CD14-positive monocyte (primary cell): ENCODE measurements around the gene MEIS2. TPM values are rescaled to one million over a fixed set of nuclear protein-coding genes. Genes with fewer than 3 reads are reported as not detected.

Experiments
- DNase-seq, 3 donors: peaks; one replicate each; pipeline ENCODE4 v3.0.0-alpha.2; 2011 to 2022
- H2AFZ ChIP-seq: 2 replicates; pipeline ENCODE4 v1.6.0; 2012; ENCODE audit warnings: mild to moderate bottlenecking, low read depth, low read length, inconsistent platforms; ENCODE audit not compliant: insufficient read depth, poor library complexity, severe bottlenecking
- H3K27ac ChIP-seq, 2 donors: 1 replicate in 1 of 2; 2 replicates in 1 of 2; pipeline ENCODE4 v1.5.1; 2012 to 2013; ENCODE audit warnings: low read length in 2 of 2, control low read depth in 1 of 2, inconsistent platforms in 1 of 2, low read depth in 1 of 2, mild to moderate bottlenecking in 1 of 2
- H3K27me3 ChIP-seq, 2 donors: one replicate each; pipeline versions ENCODE4 v1.6.0 to v1.6.1; 2011 to 2013; ENCODE audit warnings: low read length in 2 of 2; ENCODE audit not compliant: control insufficient read depth in 2 of 2, insufficient read depth in 2 of 2
- H3K36me3 ChIP-seq, 2 donors: replicated peaks in 1 of 2; 1 replicate in 1 of 2; 2 replicates in 1 of 2; pipeline versions ENCODE4 v1.5.1 to v1.6.1; 2012 to 2013; ENCODE audit warnings: low read length in 2 of 2, control low read depth in 1 of 2, inconsistent platforms in 1 of 2, mild to moderate bottlenecking in 1 of 2; ENCODE audit not compliant: insufficient read depth in 2 of 2, control insufficient read depth in 1 of 2
- H3K4me1 ChIP-seq, 2 donors: 1 replicate in 1 of 2; 2 replicates in 1 of 2; pipeline versions ENCODE4 v1.5.1 to v1.6.1; 2012 to 2013; ENCODE audit warnings: low read length in 2 of 2, control low read depth in 1 of 2, inconsistent platforms in 1 of 2, mild to moderate bottlenecking in 1 of 2, moderate library complexity in 1 of 2; ENCODE audit not compliant: insufficient read depth in 2 of 2, control insufficient read depth in 1 of 2
- H3K4me2 ChIP-seq: replicated peaks from 2 replicates; pipeline ENCODE3; 2012; ENCODE audit warnings: low read length, moderate library complexity, mild to moderate bottlenecking; ENCODE audit not compliant: poor library complexity, severe bottlenecking; ENCODE audit errors: extremely low read depth
- H3K4me3 ChIP-seq, 3 experiments: fragments of 200-600 bp in 1 of 3; sonication (generic) in 1 of 3; replicated peaks in 1 of 3; 1 replicate in 2 of 3; 2 replicates in 1 of 3; pipeline ENCODE4 v1.5.1; 2011 to 2013; ENCODE audit warnings: low read length in 3 of 3, mild to moderate bottlenecking in 3 of 3, control low read depth in 2 of 3, low read depth in 2 of 3, inconsistent platforms in 1 of 3, moderate library complexity in 1 of 3
- H3K79me2 ChIP-seq: 2 replicates; pipeline ENCODE4 v1.6.0; 2012; ENCODE audit warnings: mild to moderate bottlenecking, control low read depth, inconsistent platforms, low read length, moderate library complexity; ENCODE audit not compliant: insufficient read depth
- H3K9ac ChIP-seq: 2 replicates; pipeline ENCODE4 v1.6.0; 2017; ENCODE audit warnings: low read length, mild to moderate bottlenecking; ENCODE audit not compliant: insufficient read depth, poor library complexity, severe bottlenecking
- H3K9me3 ChIP-seq, 2 donors: replicated peaks in 1 of 2; 1 replicate in 1 of 2; 2 replicates in 1 of 2; pipeline versions ENCODE4 v1.5.1 to v1.6.1; 2012 to 2013; ENCODE audit warnings: low read length in 2 of 2, control low read depth in 1 of 2; ENCODE audit not compliant: control insufficient read depth in 1 of 2, insufficient read depth in 1 of 2
- H4K20me1 ChIP-seq: 2 replicates; pipeline ENCODE4 v1.6.0; 2012; ENCODE audit warnings: mild to moderate bottlenecking, low read length, control low read depth, moderate library complexity; ENCODE audit not compliant: insufficient read depth
- H3K27ac Mint-ChIP-seq, 7 donors: one replicate each; pipeline ENCODE4 v1.8.0; 2020; ENCODE audit warnings: mild to moderate bottlenecking in 7 of 7, mixed read lengths in 7 of 7, moderate library complexity in 6 of 7, inconsistent platforms in 2 of 7
- H3K27me3 Mint-ChIP-seq, 3 donors: one replicate each; pipeline ENCODE4 v1.8.0; 2021 to 2022; ENCODE audit warnings: low read depth in 3 of 3, mild to moderate bottlenecking in 3 of 3, mixed read lengths in 3 of 3, moderate library complexity in 3 of 3, inconsistent platforms in 1 of 3
- H3K36me3 Mint-ChIP-seq, 2 donors: one replicate each; pipeline ENCODE4 v1.8.0; 2020; ENCODE audit warnings: mixed read lengths in 2 of 2, inconsistent platforms in 1 of 2, mild to moderate bottlenecking in 1 of 2
- H3K4me1 Mint-ChIP-seq: one replicate; pipeline ENCODE4 v1.8.0; 2020; ENCODE audit warnings: mild to moderate bottlenecking, mixed read lengths
- H3K4me3 Mint-ChIP-seq, 2 donors: one replicate each; pipeline ENCODE4 v1.8.0; 2020; ENCODE audit warnings: mild to moderate bottlenecking in 2 of 2, mixed read lengths in 2 of 2, moderate library complexity in 1 of 2
- H3K9me3 Mint-ChIP-seq, 7 donors: one replicate each; pipeline ENCODE4 v1.8.0; 2020 to 2022; ENCODE audit warnings: mixed read lengths in 7 of 7, mild to moderate bottlenecking in 6 of 7, moderate library complexity in 6 of 7, inconsistent platforms in 2 of 7
- CTCF ChIP-seq: fragments of 200-600 bp; IDR thresholded peaks from one replicate; pipeline ENCODE4 v1.8.0; 2022; ENCODE audit warnings: antibody characterized with exemption, mild to moderate bottlenecking
- WGBS: methylation state at CpG from one replicate; pipeline ENCODE4 v1.1.5; 2013; ENCODE audit warnings: missing lambda C conversion rate; ENCODE audit not compliant: insufficient coverage; 5-methylcytosine and 5-hydroxymethylcytosine counted together
- intact Hi-C, 2 donors: fragments of 100-400 bp; cut with micrococcal nuclease; formaldehyde crosslinking; loops; one replicate each; pipeline versions ENCODE4 v1.15.0 to v1.15.1; 2023
- polyA plus RNA-seq, 3 donors: library from polyadenylated mRNA; depleted of rRNA in 1 of 3; unstranded in 2 of 3; stranded (reverse) in 1 of 3; fragments of 300-500 nt in 2 of 3; fragments of >200 nt in 1 of 3; fragmentation: Illumina TruSeq in 2 of 3; gene quantifications; 1 replicate in 2 of 3; 2 replicates in 1 of 3; pipeline ENCODE4 v1.2.3, GENCODE V29; 2012 to 2021

The MEIS2 gene
- polyA plus RNA-seq, 3 donors: not detected

DNA sequence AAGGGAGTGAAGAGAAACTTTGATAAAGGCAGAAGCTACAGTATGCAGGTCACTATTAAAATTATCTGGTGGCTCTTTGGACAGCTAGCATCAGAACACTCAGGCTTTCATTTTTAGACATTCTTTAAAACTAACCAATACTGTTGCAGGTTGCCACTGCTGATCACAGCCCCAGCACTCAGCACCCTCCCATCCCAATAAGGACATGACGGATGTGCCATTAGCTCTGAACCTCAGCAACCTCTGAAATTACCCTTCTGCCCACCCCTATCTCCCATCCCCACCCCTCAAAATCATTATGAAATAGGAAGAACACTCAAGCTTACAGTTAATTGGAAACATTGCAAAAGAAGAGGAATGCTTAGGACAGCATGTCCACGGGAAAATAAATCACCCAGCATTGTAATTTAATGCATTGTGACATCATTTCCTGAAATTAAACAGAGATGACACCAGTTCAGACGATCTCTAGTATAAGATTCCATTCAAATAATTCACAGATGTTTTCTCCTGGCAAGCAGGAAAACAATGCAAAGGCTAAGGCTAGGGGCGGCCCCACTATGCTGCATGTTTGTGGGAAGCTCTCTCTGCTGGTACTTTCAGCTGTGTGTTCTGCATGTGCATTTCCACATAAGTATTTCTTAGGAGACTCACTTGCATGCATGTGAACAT, 71.6 kb downstream of the MEIS2 start:
- no peaks in the 10 kb centered on the region for H3K9me3 ChIP-seq
- Mint-ChIP-seq H3K27ac (no peak overlapping the region), H3K27me3 (peaks cover 0 to 2% (median 0%) of the 10 kb centered on the region in 3 donors), H3K9me3 (peaks cover 0 to 10% (median 1%) of the 10 kb centered on the region in 7 donors), H3K4me1 (no peaks in the 10 kb centered on the region), H3K4me3 (no peak overlapping the region), H3K36me3 (no peaks in the 10 kb centered on the region)
- WGBS: 82% methylated on average over 2 of the region's 4 CpGs
- no peak overlapping the region for H3K27ac ChIP-seq
- no peak for TF ChIP-seq CTCF
- H3K4me3 ChIP-seq: no peak overlapping the region
- H3K9ac ChIP-seq: no peak overlapping the region
- no peaks in the 10 kb centered on the region for H3K79me2 ChIP-seq
- H3K36me3 ChIP-seq: no peaks in the 10 kb centered on the region
- no peaks in the 10 kb centered on the region for H4K20me1 ChIP-seq
- H3K4me1 ChIP-seq: no peaks in the 10 kb centered on the region
- no peak for DNase-seq
- no peak overlapping the region for H2AFZ ChIP-seq
- no peak overlapping the region for H3K4me2 ChIP-seq
- H3K27me3 ChIP-seq: no peaks in the 10 kb centered on the region
- intact Hi-C loops: no loop called here

- TF ChIP-seq CTCF: no peak
- no peaks in the 10 kb centered on the region for H3K27me3 Mint-ChIP-seq
- peaks cover 2 to 9% (median 4%) of the 10 kb centered on the region in 7 donors for H3K9me3 Mint-ChIP-seq
- Histone ChIP-seq H3K36me3 (no peaks in the 10 kb centered on the region), H3K79me2 (no peaks in the 10 kb centered on the region), H3K9me3 (peaks cover 0 to 5% of the 10 kb centered on the region in 2 donors), H3K4me3 (no peak overlapping the region), H2AFZ (no peak overlapping the region), H3K27ac (no peak overlapping the region), H4K20me1 (no peaks in the 10 kb centered on the region), H3K9ac (no peak overlapping the region), H3K4me1 (no peaks in the 10 kb centered on the region), H3K4me2 (no peak overlapping the region), H3K27me3 (no peaks in the 10 kb centered on the region)
- no peak for DNase-seq
- no peaks in the 10 kb centered on the region for H3K36me3 Mint-ChIP-seq
- intact Hi-C loops: no loop called here
- no peaks in the 10 kb centered on the region for H3K4me1 Mint-ChIP-seq
- H3K4me3 Mint-ChIP-seq: no peak overlapping the region
- no peak overlapping the region for H3K27ac Mint-ChIP-seq
Observed at GRCh38 chr15:37020852-37021251, 79.5 kb downstream of the MEIS2 start.
